Neural progenitor cell (in vitro differentiated cells): ENCODE data around the gene PTPRB. TPM values are rescaled to one million over a fixed set of nuclear protein-coding genes. Genes with fewer than 3 reads are reported as not detected.

Source experiments
- DNase-seq: peaks from one replicate; pipeline ENCODE4 v3.0.0-alpha.2; 2016; ENCODE audit warnings: low spot score
- H2AFZ ChIP-seq: fragments of 200-600 bp; sonication (generic); replicated peaks from 2 replicates; pipeline ENCODE4 v1.6.1; 2016; ENCODE audit warnings: antibody characterized with exemption
- H3F3A ChIP-seq: fragments of 200-600 bp; sonication (generic); 2 replicates; pipeline ENCODE4 v1.6.1; 2016; ENCODE audit warnings: antibody characterized with exemption, low read depth
- H3K27ac ChIP-seq: fragments of 200-600 bp; sonication (generic); 2 replicates; pipeline ENCODE4 v1.5.1; 2016; ENCODE audit warnings: mild to moderate bottlenecking
- H3K27me3 ChIP-seq: fragments of 200-600 bp; sonication (generic); 2 replicates; pipeline ENCODE4 v1.6.1; 2016; ENCODE audit warnings: mild to moderate bottlenecking, moderate library complexity
- H3K36me3 ChIP-seq: fragments of 200-600 bp; sonication (generic); 2 replicates; pipeline ENCODE4 v1.5.1; 2016
- H3K4me1 ChIP-seq: fragments of 200-600 bp; sonication (generic); 2 replicates; pipeline ENCODE4 v1.6.1; 2016; ENCODE audit warnings: mixed run types
- H3K4me2 ChIP-seq: fragments of 200-600 bp; sonication (generic); 2 replicates; pipeline ENCODE4 v1.6.1; 2016
- H3K4me3 ChIP-seq: fragments of 200-600 bp; sonication (generic); 2 replicates; pipeline ENCODE4 v1.5.1; 2016
- H3K79me2 ChIP-seq: fragments of 200-600 bp; sonication (generic); 2 replicates; pipeline ENCODE4 v1.6.1; 2016; ENCODE audit warnings: low read depth
- H3K9ac ChIP-seq: fragments of 200-600 bp; sonication (generic); 2 replicates; pipeline ENCODE4 v1.6.1; 2016
- H3K9me3 ChIP-seq: fragments of 200-600 bp; sonication (generic); 2 replicates; pipeline ENCODE4 v1.5.1; 2016; ENCODE audit warnings: low read depth
- H4K20me1 ChIP-seq: fragments of 200-600 bp; sonication (generic); 2 replicates; pipeline ENCODE4 v1.6.1; 2016; ENCODE audit warnings: low read depth
- H3K27ac Mint-ChIP-seq: 3 replicates; pipeline ENCODE4 v1.8.0; 2021; ENCODE audit warnings: mixed read lengths
- H3K27me3 Mint-ChIP-seq: 2 replicates; pipeline ENCODE4 v1.8.0; 2022; ENCODE audit warnings: low read depth, mild to moderate bottlenecking, inconsistent platforms, moderate library complexity, mixed read lengths; ENCODE audit not compliant: insufficient read depth
- H3K36me3 Mint-ChIP-seq: 3 replicates; pipeline ENCODE4 v1.8.0; 2021; ENCODE audit warnings: mixed read lengths
- H3K4me1 Mint-ChIP-seq: 3 replicates; pipeline ENCODE4 v1.8.0; 2021; ENCODE audit warnings: mixed read lengths
- H3K4me3 Mint-ChIP-seq: 3 replicates; pipeline ENCODE4 v1.8.0; 2021; ENCODE audit warnings: mild to moderate bottlenecking, moderate library complexity, mixed read lengths
- H3K9me3 Mint-ChIP-seq: 3 replicates; pipeline ENCODE4 v1.8.0; 2020; ENCODE audit warnings: mixed read lengths
- EZH2 ChIP-seq: fragments of 200-600 bp; sonication (generic); IDR thresholded peaks from 2 replicates; pipeline ENCODE4 v1.6.1; 2017; ENCODE audit warnings: antibody characterized with exemption, mild to moderate bottlenecking, moderate library complexity
- EZH2phosphoT487 ChIP-seq: fragments of 200-600 bp; sonication (generic); IDR thresholded peaks from 2 replicates; pipeline ENCODE4 v1.6.1; 2017; ENCODE audit warnings: antibody characterized with exemption
- total RNA-seq: library from RNA; depleted of rRNA; stranded (reverse); fragments of >200 nt; gene quantifications from 2 replicates; pipeline ENCODE4 v1.2.3, GENCODE V29; 2015; ENCODE audit warnings: low replicate concordance
- TF ChIP-seq, protein P1 (sequence below): fragments of 200-600 bp; sonication (generic); IDR thresholded peaks from 2 replicates; pipeline ENCODE4 v1.5.1; 2017; ENCODE audit warnings: antibody characterized with exemption, mild to moderate bottlenecking

PTPRB gene
- total RNA-seq, 1 donor from 2014 or later = not detected

DNA sequence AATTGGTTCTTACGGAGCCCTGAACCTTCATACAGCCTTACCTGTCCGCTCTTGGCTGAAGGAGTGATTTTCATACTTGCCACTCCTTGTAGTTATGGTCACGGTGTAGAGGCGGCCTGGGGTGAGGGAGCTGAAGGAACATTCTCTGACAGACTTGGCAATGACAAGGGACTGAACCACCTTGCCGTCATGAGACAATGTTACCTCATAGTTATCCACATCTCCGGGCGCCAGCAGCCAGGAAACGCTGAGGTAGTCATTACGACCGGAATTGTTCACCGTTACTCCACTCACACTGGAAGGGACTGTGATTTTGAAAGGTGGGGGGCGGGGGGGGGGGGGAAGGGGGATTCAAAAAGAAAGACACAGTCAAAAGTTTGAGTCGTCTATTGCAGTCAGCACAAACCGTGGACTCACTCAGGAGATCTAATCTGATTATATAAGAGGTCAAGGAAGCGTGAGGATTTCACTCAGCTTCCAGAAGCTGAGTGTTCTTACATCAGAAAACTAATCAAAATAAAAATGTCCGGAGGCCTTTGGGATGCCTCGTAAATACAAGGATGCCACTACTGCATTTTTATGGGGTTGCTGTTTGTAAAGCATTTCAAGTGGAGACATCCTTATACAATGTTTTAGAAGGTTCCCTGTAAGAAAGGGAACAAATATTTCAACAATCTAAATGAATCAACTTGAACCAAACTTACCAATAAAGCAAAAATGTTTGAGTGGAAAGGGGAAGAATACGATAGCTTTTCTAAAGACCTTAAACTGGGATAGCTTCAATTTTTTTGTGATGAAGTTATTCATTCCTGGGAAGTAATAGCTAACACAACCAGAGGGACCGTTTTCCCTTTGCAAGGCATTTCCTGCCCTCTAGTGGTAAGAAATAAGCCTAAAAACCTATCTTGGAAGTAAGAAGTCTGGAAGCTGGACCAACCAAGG lies 60.6 kb downstream of the PTPRB start:
- no peaks in the 10 kb centered on the region for H4K20me1 ChIP-seq
- Mint-ChIP-seq H3K27me3 (no peaks in the 10 kb centered on the region), H3K27ac (no peak overlapping the region), H3K36me3 (no peaks in the 10 kb centered on the region), H3K4me1 (peaks cover 4% of the 10 kb centered on the region), H3K4me3 (no peak overlapping the region), H3K9me3 (no peaks in the 10 kb centered on the region)
- no peaks in the 10 kb centered on the region for H3F3A ChIP-seq
- DNase-seq = peak; percentile 79
- no peak overlapping the region for H3K9ac ChIP-seq
- no peaks in the 10 kb centered on the region for H3K27me3 ChIP-seq
- H3K36me3 ChIP-seq = no peaks in the 10 kb centered on the region
- H3K9me3 ChIP-seq = no peaks in the 10 kb centered on the region
- no peak overlapping the region for H3K4me3 ChIP-seq
- H2AFZ ChIP-seq = peak overlapping the region; percentile 45
- H3K4me2 ChIP-seq = no peak overlapping the region
- no peak for TF ChIP-seq EZH2phosphoT487
- TF ChIP-seq, protein P1, sequence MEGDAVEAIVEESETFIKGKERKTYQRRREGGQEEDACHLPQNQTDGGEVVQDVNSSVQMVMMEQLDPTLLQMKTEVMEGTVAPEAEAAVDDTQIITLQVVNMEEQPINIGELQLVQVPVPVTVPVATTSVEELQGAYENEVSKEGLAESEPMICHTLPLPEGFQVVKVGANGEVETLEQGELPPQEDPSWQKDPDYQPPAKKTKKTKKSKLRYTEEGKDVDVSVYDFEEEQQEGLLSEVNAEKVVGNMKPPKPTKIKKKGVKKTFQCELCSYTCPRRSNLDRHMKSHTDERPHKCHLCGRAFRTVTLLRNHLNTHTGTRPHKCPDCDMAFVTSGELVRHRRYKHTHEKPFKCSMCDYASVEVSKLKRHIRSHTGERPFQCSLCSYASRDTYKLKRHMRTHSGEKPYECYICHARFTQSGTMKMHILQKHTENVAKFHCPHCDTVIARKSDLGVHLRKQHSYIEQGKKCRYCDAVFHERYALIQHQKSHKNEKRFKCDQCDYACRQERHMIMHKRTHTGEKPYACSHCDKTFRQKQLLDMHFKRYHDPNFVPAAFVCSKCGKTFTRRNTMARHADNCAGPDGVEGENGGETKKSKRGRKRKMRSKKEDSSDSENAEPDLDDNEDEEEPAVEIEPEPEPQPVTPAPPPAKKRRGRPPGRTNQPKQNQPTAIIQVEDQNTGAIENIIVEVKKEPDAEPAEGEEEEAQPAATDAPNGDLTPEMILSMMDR = peak; percentile 90
- no peaks in the 10 kb centered on the region for H3K79me2 ChIP-seq
- no peak overlapping the region for H3K27ac ChIP-seq
- no peaks in the 10 kb centered on the region for H3K4me1 ChIP-seq

DNA sequence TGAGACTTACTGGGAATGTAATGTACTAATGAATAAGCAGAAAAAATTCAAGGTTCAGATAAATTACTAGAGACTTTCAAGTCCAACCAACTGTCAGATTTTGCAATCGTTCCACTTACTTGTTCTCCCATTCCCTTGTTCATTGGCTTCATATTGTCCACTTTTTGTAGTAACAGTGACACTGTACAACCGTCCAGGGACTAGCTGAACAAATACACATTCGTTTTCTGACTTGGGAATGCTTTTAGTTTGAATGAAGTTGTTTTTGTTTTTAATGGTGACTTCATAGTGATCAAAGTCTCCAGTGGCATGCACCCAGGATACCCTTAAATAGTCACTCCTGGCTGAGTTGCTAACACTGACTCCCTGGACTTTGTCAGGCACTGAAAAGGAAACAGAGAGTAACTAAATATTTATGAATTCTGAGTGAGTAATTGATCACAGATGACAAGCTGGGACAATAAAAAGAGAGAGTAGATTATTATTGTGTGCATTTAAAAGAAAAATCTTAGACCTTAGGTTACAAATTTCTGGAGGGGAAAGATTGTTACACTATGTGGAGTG lies 65.4 kb downstream of the PTPRB start:
- Histone ChIP-seq H3K4me3 (no peak overlapping the region), H3K79me2 (no peaks in the 10 kb centered on the region), H3K4me1 (no peaks in the 10 kb centered on the region), H4K20me1 (no peaks in the 10 kb centered on the region), H3K27ac (no peak overlapping the region), H3K4me2 (no peak overlapping the region), H3K9me3 (no peaks in the 10 kb centered on the region), H3K27me3 (no peaks in the 10 kb centered on the region), H3F3A (no peaks in the 10 kb centered on the region), H3K9ac (no peak overlapping the region), H3K36me3 (no peaks in the 10 kb centered on the region), H2AFZ (no peak overlapping the region)
- Mint-ChIP-seq H3K27ac (no peak overlapping the region), H3K36me3 (peaks cover 2% of the 10 kb centered on the region), H3K9me3 (no peaks in the 10 kb centered on the region), H3K27me3 (no peaks in the 10 kb centered on the region), H3K4me3 (no peak overlapping the region), H3K4me1 (peaks cover 4% of the 10 kb centered on the region)
- DNase-seq = no peak
- TF ChIP-seq, protein P1 = no peak
- TF ChIP-seq EZH2phosphoT487 (no peak), EZH2 (no peak)

- DNase-seq = no peak
- Mint-ChIP-seq H3K4me3 (no peak overlapping the region), H3K27me3 (no peaks in the 10 kb centered on the region), H3K36me3 (peaks cover 2% of the 10 kb centered on the region), H3K27ac (no peak overlapping the region), H3K4me1 (no peaks in the 10 kb centered on the region), H3K9me3 (no peaks in the 10 kb centered on the region)
- Histone ChIP-seq H3K27me3 (no peaks in the 10 kb centered on the region), H3K27ac (no peak overlapping the region), H3K4me3 (no peak overlapping the region), H3F3A (no peaks in the 10 kb centered on the region), H3K4me2 (no peak overlapping the region), H2AFZ (no peak overlapping the region), H3K79me2 (no peaks in the 10 kb centered on the region), H3K9me3 (no peaks in the 10 kb centered on the region), H3K36me3 (no peaks in the 10 kb centered on the region), H3K9ac (no peak overlapping the region), H4K20me1 (no peaks in the 10 kb centered on the region), H3K4me1 (no peaks in the 10 kb centered on the region)
- TF ChIP-seq EZH2 (no peak), EZH2phosphoT487 (no peak)
- TF ChIP-seq, protein P1 = no peak
These were observed 66.2 kb downstream of the PTPRB start for GRCh38 chr12:70571029-70571428.
